BJ (cell line): Measurements from ENCODE around the gene TOX2. TPM values are rescaled to one million over a fixed set of nuclear protein-coding genes. Genes with fewer than 3 reads are reported as not detected.

Experiments
- CTCF ChIA-PET: fragments of 350-600 bp; formaldehyde crosslinking; extraction: SDS; loops from one replicate; lab custom pipeline; 2021; ENCODE audit warnings: antibody characterized with exemption, inconsistent platforms; lab: Yijun Ruan, JAX
- POLR2A ChIA-PET: fragments of 300-600 bp; sonication (Branson Sonifier 250); formaldehyde crosslinking; extraction: SDS; loops from one replicate; lab custom pipeline; 2021; ENCODE audit warnings: antibody characterized with exemption; lab: Charles Lee
- DNase-seq: peaks from one replicate; pipeline ENCODE4 v3.0.0-alpha.2; 2011; ENCODE audit warnings: low read depth
- H3K27me3 ChIP-seq: 2 replicates; pipeline ENCODE4 v1.6.0; 2011; ENCODE audit warnings: low read length; ENCODE audit not compliant: control insufficient read depth, insufficient read depth
- H3K36me3 ChIP-seq: 2 replicates; pipeline ENCODE4 v1.5.1; 2011; ENCODE audit warnings: low read length; ENCODE audit not compliant: control insufficient read depth, insufficient read depth
- H3K4me3 ChIP-seq: 2 replicates; pipeline ENCODE4 v1.5.1; 2011; ENCODE audit warnings: low read depth, mild to moderate bottlenecking, control low read depth, low read length
- polyA plus RNA-seq: library from polyadenylated mRNA; depleted of rRNA; stranded (reverse); fragments of >200 nt; gene quantifications from 2 replicates; pipeline ENCODE4 v1.2.3, GENCODE V29; 2011
- TF ChIP-seq, protein P1 (sequence below): IDR thresholded peaks from 2 replicates; pipeline ENCODE4 v1.5.1; 2011; ENCODE audit warnings: low read depth, mild to moderate bottlenecking, control low read depth, inconsistent platforms, low read length, moderate library complexity; ENCODE audit not compliant: insufficient read depth

Gene TOX2
- polyA plus RNA-seq, 1 experiment, result 7.6 TPM

DNA sequence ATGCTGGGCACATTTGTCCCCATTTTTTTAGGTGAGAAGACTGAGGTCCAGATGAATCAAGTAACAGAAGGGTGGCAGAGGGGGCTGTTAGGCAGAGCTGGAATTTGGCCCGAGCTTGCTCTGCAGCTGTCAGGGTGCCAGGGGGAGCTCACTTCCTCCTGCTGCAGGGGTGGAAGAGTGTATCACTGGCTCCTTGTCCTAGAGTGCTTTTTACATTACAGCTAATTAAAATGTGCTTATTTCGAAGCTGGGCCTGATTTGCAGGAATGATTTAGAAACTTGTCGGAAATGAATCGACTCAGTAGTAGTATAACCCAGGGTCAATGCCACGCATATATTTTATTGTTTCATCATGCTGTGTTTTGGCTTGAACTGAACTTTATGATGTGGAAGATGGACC lies 11.1 kb downstream of the TOX2 start:
- Histone ChIP-seq H3K36me3 (no peaks in the 10 kb centered on the region), H3K27me3 (no peaks in the 10 kb centered on the region), H3K4me3 (no peak overlapping the region)
- ChIA-PET CTCF (interaction anchor here (1.0 to 1.5 kb wide), 4 partner anchors 9 to 156 kb away, joined by 4 read pairs; no protein-coding TSS in a partner anchor), POLR2A (interaction anchor here (0.6 kb wide), 1 partner anchor 11 kb away, joined by 3 read pairs; no protein-coding TSS in a partner anchor)
- TF ChIP-seq, protein P1, sequence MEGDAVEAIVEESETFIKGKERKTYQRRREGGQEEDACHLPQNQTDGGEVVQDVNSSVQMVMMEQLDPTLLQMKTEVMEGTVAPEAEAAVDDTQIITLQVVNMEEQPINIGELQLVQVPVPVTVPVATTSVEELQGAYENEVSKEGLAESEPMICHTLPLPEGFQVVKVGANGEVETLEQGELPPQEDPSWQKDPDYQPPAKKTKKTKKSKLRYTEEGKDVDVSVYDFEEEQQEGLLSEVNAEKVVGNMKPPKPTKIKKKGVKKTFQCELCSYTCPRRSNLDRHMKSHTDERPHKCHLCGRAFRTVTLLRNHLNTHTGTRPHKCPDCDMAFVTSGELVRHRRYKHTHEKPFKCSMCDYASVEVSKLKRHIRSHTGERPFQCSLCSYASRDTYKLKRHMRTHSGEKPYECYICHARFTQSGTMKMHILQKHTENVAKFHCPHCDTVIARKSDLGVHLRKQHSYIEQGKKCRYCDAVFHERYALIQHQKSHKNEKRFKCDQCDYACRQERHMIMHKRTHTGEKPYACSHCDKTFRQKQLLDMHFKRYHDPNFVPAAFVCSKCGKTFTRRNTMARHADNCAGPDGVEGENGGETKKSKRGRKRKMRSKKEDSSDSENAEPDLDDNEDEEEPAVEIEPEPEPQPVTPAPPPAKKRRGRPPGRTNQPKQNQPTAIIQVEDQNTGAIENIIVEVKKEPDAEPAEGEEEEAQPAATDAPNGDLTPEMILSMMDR, result peak; percentile 10; the same call in 1 of the 2 replicates
- DNase-seq, result no peak

DNA sequence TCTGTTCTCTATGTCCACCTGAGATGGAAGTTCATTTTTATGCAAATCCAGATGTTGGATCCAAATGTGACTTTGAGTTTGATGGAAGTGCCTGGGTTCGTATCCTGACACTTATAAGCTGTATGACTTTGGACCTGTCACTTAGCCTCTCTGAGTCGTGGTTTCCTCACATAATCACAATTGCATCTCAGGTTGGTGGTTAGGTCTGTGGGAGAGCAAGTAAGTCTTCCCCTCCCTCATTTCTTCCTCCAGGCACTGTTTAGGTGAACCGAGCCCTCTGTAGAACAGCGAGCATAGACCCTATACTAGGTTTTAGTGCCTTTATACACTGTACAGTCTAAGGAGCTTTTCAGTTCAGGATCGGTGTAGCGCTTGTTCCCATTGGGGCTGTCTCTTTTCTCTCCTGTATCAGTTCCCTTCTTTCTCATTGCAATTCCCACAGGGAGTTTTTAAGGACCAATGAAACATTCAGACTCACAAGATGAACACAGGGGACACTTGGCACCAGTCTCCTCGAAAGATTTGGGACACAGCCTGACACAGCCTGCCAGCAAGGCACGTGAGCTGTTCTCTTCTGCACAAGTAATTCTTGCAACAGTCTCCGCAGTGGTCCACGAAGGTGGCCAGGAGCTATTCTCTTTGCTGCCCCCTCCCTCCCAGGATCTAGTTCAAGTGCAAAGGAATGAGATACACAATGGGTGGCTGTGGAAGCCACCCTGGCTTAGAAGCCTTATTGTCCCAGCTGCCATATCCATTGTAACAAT lies 11.8 kb downstream of the TOX2 start:
- ChIA-PET CTCF (interaction anchor here (1.0 to 1.5 kb wide), 4 partner anchors 9 to 155 kb away, joined by 4 read pairs; no protein-coding TSS in a partner anchor), POLR2A (no interaction called here)
- H3K4me3 ChIP-seq, result no peak overlapping the region
- no peak for DNase-seq
- no peaks in the 10 kb centered on the region for H3K36me3 ChIP-seq
- TF ChIP-seq, protein P1, result no peak
- no peaks in the 10 kb centered on the region for H3K27me3 ChIP-seq

DNA sequence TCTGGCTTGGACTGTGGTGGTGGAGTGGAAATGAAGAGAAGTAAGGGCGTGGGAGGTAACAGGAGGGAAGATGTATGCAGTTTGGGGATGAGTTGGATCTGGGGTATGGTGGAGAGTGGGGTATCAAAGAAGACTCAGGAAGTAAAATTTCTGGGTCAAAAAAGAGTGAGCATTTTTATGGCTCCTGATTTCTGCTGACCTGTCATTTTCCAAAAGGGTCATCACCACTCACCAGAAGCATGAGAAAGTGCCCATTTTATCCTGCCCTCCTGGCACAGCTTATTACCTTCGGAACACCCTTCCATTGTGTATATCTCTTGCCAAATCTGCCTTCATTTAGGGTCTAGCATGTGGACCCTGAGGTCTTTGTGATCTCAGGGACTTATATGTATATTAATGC lies 17.3 kb downstream of the TOX2 start:
- Histone ChIP-seq H3K27me3 (no peaks in the 10 kb centered on the region), H3K36me3 (no peaks in the 10 kb centered on the region), H3K4me3 (no peak overlapping the region)
- CTCF ChIA-PET, result no interaction called here
- TF ChIP-seq, protein P1, result no peak
- no peak for DNase-seq
- POLR2A ChIA-PET, result no interaction called here

DNA sequence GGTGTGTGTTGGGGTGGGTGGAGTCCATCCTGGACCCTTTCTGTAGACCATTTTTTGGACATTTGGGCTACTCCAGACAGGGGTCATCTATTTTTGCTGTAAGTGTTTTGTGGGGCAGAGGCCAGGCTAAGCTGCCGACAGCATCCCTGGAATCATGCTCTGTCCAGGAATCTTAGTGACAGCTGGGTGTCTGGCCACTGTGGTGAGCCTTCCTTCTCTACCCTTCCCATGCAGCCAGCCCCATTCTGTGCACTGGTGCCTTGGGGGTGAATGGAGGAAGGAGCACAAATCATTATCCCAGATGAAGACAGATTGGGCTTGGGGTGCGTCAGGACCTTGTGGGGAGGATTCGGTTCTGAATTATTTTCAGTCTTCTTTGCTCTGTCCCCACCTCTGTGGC lies 20.2 kb downstream of the TOX2 start:
- TF ChIP-seq, protein P1, result no peak
- no peak for DNase-seq
- H3K4me3 ChIP-seq, result no peak overlapping the region
- CTCF ChIA-PET, result interaction anchor here (0.6 to 1.4 kb wide), 2 partner anchors 9 to 185 kb away, joined by 3 to 4 read pairs; no protein-coding TSS in a partner anchor
- H3K36me3 ChIP-seq, result no peaks in the 10 kb centered on the region
- no peaks in the 10 kb centered on the region for H3K27me3 ChIP-seq
- POLR2A ChIA-PET, result no interaction called here

DNA sequence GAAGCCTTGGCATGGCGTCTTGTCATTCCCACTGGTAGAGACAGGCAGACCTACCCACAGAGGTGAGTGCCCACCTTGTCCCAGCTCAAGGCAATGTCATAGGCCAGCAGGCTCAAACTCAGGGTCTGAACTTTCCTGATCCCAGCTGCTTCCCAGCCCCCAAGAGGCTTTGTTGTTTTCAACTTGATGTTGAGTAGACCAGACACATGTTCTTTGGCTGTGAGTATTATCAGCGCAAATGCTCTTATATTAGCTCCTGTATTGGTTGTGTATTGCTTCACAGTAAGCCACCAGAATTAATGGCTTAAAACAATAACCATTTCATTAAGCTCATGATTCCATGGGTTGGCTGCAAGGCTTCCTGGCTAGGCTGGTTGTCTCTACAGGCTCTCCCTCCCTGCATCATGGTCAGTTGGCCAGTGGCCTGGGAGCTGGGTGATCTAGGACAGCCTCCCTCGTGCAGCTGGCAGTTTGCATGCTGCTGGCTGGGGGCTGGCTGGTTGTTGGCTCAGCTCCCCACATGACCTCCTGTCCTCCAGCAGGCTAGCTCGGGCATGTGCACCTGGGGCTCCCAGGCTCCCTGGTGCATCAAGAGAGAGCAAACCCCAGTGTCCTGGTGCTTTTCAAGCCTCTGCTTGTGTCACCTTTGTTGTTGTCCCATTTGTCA lies 21.6 kb downstream of the TOX2 start:
- CTCF ChIA-PET, result interaction anchor here (1.4 kb wide), 1 partner anchor 186 kb away, joined by 3 read pairs; no protein-coding TSS in a partner anchor
- no peak for DNase-seq
- no peak overlapping the region for H3K4me3 ChIP-seq
- POLR2A ChIA-PET, result no interaction called here
- TF ChIP-seq, protein P1, result no peak
- H3K36me3 ChIP-seq, result no peaks in the 10 kb centered on the region
- no peaks in the 10 kb centered on the region for H3K27me3 ChIP-seq
